ENCODE data around the gene CTNNA2.

The CTNNA2 gene

DNA sequence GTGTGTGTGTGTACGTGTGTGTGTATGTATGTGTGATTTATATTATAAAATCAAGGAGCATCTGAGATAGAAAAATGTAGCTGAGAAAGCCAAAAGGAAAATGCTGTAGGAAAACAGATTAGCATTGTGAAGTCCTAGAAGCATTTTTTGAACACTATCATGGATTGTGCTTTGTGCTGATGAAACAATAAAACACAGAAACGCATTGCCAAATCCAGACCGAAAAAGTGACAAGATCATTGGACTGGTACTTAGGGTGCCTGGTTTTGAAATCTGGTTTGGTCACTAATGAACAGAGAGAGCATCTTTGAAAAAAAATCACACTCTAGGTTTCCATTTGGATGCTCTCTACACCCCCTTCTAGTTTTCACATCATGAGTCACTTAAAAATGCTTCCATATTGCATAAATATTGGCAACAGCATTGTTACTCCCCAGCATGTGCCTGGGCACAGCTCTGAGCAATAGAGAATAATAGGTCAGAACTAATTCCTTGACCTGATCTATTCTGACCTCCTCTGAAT lies 1006.3 kb downstream of the CTNNA2 start:
- no peak for DNase-seq (ENCODE audit: low read depth in 1 of 2, low spot score in 1 of 2)

DNA sequence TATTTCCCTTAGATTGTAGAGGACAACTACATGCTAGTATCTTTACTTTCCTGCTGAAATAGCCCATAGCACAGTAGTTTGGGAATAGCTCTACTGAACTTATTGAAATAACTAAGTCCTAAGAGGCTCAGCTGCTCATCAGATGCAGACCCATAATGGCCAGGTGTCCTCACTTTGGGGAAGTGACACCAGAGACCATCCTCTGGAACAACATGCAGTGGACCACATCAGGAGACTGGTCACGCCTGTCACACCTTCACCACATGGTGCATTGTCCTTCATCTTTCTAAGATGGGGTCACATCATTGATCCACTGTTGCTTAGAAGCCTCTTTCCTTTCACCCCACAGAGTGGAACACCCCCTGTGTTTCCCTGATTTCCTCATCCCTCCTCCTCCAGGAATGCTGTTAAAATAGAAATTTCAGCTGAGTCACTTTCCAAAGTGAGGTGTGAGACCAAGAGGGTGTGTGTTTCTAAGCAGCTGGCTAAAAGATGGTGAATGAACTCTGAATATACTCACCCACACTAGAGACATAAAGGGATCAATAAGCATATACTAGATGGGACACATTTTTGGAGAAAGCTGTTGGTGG lies 1006.9 kb downstream of the CTNNA2 start:
- DNase-seq (ENCODE audit: low read depth in 1 of 2, low spot score in 1 of 2): no peak

DNA sequence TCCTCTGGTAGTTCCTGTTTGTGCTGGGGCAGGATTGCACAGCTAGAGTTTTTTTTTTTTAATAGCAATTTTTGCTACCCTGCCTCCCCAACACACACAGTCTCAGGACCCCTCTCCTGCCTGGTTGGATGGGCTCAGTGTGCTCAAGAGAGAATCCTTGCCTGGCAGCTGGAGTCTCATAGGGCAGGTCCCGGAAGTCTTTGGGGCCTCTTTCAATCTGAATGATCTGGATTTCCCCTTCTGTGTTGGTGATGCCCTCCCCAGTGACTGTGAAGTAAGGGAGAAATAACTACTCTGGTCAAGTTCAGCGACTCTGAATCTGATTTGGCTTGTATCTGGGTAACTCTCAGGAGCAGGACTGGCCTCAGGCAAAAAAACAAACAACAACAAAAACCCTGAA lies 1012.3 kb downstream of the CTNNA2 start:
- DNase-seq (ENCODE audit: low read depth in 1 of 2, low spot score in 1 of 2): no peak

DNA sequence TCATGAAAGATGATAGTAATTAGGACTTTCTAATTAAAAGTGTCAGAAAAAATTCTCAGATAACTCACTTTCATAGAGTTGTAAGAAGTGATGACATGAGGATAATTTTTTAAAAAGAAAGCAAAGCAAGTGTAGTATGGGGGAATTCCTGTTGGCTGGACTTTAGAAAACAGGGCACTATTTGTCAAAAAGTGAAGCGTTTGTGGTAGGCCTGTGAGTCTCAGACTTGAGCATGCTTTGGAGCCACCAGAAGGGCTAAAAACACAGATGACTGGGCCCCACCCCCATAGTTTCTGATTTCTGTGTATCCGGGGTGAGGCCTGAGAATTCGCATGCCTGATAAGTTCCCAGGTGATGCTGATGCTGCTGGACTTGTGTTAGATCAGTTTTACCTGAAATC lies 1014.3 kb downstream of the CTNNA2 start:
- no peak for DNase-seq (ENCODE audit: low read depth in 1 of 2, low spot score in 1 of 2)

DNA sequence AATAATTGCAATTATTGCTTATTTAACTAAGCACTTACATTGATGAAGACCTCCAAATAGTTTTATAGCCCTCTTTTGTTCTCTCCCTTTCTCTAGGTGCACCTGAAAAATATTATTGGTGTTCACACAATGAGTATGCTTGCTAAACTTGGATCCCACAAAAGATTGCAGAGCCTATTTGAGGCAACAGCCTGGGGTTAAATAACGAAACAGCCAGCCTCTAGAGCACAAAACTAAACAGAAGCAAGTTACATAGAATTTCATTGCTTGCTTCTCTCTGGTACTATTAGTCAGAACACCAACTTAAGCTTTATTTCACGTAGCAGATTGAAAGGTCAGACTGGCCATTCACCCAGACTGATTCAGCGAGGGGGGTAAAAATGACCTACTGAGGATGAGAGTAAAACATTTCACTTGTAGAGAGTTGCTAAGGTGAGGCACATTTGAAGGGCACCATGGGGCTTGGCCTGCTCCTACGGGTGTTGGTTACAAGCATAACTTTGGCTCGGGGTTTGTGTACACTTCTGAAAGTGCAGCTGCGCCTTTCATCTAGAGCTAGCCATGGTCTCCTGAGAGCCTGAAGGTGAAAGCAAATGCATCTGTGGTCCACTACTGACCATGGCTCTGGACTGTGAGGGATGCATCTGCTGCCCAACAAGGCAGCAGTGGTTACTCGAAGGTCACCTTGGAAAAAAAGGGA lies 1016.8 kb downstream of the CTNNA2 start:
- DNase-seq (ENCODE audit: low read depth in 1 of 2, low spot score in 1 of 2): no peak

DNA sequence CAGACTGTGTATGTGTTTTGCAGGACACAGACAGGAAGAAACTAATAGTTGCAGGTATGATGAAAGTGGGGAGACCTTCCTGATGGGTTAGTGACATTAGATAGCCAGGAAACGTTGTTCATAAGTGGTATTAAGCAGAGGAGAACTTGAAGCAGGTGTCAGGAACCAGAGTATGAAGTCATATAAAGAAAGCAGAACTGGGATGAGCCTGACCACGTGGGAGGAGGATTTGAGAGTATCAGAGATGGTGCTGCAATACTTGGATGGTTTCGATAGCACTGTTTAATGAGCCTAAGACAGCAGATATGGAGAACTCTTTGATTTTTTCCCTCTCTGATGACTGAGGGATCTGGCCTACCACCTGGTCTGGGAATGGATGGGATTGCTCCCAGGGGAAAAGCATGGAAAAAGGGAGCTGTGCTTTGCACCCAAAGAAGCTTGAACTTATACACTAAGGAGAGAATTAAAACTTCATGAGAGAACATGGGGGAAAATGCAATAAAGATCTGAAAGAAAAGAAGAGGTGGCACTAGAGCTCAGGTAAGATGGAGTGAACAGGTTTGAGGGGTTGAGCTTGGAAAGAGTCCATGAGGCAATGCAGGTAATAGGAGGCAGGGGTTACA lies 1017.7 kb downstream of the CTNNA2 start:
- DNase-seq (ENCODE audit: low read depth in 1 of 2, low spot score in 1 of 2): no peak

DNA sequence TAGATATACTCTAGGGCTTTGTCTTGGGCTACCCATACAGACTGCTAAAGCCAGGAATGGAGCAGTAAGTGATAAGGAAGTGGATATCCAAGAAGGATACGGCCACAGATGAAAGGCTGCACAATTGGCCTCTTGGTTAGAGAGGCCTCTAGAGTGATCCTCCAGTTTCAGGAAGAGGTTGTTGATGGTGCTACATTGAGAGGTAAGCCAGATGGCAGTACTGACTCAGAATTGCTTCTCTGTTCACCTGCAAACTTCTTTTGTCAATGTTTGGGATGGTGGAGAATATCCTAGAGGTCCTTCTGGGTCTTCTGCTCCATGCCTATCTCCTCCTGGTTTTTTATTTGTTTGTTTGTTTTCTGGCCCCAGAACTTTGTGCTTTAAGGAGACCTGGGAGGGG lies 1018.5 kb downstream of the CTNNA2 start:
- no peak for DNase-seq (ENCODE audit: low read depth in 1 of 2, low spot score in 1 of 2)

DNA sequence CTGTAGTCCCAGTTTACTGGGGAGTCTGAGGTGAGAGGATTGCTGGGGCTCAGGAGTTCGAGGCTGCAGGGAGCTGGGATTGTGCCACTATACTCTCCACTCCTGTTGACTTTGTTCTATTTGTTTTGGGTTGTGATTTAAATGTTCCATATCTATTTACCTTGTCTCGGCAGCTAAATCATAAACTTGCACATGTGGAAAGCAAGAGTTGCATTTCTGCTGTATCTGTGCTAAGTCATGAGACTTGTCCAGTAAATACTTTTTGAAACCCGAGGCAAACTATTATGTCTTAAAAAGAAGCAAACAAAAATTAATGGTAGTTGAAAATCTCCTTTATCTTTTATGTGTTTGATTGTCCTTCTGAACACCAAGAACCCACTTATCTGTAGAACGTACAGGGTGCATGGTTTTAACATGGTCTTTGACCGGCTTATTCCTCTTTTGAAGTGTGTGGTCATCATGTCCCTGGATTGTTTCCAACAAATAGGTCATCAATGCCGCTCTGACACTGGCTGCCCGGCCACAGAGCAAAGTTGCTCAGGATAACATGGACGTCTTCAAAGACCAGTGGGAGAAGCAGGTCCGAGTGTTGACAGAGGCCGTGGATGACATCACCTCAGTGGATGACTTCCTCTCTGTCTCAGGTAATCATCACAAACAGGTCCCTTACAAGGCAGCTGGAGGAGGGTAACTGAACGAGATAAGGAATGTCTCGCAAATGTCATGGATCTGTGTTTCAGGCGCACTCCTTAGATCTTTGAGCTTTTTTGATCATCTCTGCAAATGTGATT lies 1032.8 kb downstream of the CTNNA2 start:
- DNase-seq (ENCODE audit: low read depth in 1 of 2, low spot score in 1 of 2): no peak

DNA sequence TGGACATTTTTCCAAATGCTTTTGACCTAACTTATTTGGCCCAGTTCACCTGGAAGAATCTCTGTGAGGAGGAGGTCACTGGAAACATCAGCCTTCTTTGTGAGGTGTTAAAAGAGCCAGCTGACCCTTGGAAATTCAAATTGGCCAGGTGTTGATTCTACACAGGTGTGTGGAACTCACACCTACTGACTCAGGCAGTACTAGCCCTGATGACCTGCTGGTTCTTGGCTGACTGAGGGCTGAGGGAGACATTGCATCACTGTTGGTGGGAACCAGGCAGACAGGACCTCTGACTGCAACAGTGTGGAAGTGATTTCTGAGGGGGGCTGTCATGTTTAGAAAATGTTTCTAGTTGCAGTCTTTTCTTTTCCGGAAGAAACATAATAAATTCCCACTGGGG lies 1033.9 kb downstream of the CTNNA2 start:
- DNase-seq (ENCODE audit: low read depth in 1 of 2, low spot score in 1 of 2): no peak

DNA sequence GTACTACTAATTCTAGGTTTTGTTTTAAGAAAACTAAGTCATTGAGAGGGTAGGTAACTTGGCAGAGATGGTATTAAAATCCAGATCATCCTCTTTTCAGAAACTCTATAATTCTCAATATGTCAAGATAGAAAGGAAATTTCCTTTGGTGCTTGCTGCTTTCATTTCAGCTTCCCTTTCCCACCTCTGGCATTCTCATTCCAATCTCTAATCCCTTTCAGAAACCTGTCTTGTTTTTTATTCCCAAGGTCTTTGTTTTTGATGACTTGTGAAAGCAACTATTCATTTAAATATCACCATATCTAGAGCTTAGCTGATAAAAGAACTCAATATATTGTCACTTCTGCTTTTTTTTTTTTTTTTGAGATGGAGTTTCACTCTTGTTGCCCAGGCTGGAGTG lies 1034.5 kb downstream of the CTNNA2 start:
- DNase-seq (ENCODE audit: low read depth in 1 of 2, low spot score in 1 of 2): no peak

DNA sequence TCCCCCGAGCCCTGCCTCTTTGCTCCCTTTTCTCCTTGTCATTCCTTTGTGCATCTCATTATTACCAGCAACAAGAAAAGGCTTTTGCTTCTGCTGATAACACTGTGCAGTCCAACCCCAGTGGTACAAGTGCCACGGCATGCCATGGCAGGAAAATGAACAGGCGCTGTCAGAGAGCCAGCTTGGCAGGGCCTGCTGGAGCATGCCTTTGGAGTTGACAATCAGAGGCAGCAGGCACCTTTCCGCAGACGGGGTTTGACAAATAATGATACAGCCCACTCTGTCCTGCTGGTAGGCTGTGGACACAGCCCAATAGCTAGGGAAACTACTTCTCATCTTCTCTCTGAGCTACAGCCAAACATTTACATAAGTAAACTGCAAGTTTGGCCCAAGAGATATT lies 1035.6 kb downstream of the CTNNA2 start:
- no peak for DNase-seq (ENCODE audit: low read depth in 1 of 2, low spot score in 1 of 2)

DNA sequence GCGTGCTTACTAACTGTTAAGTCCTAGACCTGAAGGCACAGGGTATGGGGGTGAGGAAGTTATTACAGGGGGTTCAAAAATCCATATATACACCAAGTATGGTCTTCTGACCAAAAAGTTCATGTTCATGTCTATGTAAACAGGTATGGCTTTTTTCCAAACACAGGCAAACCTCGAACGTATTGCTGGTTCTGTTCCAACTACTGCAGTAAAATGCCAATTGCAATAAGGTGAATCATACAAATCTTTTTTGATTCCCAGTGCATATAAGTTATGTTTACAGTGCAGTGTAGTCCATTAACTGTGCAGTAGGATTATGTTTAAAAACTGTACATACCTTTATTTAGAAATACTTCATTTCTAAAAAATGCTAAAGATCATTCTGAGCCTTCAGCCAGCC lies 1037.0 kb downstream of the CTNNA2 start:
- DNase-seq (ENCODE audit: low read depth in 1 of 2, low spot score in 1 of 2): no peak

DNA sequence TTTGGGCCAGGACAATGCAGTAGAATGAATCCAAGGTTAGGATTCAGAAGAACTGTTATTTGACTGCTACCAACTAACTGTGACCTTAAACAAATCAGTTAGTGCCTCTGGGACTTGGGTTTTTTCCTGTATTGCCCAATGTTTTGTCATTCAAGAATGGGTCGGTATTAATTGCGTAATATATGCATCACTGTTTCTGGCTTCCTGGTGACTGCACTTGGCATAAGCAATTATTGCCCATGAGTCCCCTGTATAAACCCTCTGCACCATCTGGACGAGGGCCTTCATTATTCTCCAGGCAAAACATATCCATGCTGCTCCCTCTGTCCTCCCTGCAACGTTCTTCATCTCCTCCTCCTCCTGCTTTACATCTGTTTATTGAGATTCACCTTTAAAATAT lies 1047.5 kb downstream of the CTNNA2 start:
- DNase-seq (ENCODE audit: low read depth in 1 of 2, low spot score in 1 of 2): no peak

DNA sequence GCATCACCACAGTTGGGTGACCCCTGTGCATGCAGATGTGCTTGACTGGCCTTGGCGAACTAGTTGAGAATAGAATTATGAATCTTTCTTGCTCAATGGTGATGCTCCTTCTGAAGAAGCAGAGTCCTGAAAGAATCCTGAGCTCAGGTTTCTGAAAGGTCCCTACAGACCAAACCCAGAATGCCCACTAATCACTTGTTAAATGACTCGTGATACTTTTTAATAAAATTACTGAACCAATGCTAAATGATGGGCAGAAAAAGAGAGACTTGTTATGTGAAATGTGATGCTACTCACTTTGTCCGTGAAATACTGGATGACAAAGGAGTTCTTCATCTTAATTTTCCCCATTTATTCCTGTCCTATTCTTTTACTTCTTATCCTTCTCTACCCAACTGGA lies 1055.2 kb downstream of the CTNNA2 start:
- DNase-seq (ENCODE audit: low read depth in 1 of 2, low spot score in 1 of 2): no peak

DNA sequence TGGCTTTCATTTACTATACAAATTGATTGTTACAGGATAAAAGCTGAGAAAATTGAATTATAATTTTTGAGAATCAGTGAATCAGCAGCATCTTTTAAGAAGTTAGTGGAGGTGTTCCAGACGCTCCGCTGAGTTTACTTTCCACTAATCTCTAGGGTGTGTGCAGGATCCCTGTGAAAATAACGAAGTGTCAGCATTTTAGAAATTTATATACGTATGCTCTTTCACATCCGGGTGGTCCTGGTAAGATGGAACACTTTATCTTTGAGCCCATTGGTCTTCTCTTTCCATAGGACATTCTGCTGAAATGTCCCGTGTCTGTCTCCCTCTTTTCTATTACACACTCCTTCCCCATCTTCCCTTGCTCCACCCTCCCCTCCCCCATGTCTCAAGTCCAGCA lies 1060.3 kb downstream of the CTNNA2 start:
- DNase-seq (ENCODE audit: low read depth in 1 of 2, low spot score in 1 of 2): no peak

DNA sequence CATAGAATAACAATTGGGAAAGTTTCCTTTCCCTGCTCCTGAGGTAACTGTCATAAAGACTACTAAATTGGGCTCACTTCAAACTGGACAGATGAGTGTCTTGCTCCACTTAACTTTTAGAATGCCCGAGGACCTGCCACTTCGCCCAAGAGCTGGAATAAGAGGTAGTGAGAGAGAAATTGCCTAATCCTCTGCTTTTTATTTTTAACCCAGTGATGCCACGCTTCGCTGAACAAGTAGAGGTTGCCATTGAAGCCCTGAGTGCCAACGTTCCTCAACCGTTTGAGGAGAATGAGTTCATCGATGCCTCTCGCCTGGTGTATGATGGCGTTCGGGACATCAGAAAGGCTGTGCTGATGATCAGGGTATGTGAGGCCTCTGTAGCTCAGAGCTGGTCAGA lies 1061.1 kb downstream of the CTNNA2 start:
- DNase-seq (ENCODE audit: low read depth in 1 of 2, low spot score in 1 of 2): no peak

DNA sequence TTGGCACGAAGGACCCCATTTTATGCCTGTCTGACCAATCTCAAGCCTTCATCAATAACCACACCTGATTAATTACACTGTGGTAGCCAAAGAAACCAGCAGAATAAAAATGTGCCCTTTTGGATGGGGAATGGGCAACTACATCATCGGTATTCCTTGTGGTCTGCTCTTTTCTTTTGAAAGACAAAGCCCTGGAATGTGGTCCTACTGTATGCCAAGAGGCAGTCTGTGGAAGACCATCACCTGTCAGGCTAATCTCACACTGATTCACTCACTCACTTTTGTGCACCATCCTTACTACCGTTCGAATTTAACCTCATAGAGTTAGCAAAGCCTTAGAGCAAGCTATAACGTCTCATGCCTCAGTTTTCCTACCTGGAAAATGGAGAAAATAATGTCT lies 1066.9 kb downstream of the CTNNA2 start:
- DNase-seq (ENCODE audit: low read depth in 1 of 2, low spot score in 1 of 2): no peak

DNA sequence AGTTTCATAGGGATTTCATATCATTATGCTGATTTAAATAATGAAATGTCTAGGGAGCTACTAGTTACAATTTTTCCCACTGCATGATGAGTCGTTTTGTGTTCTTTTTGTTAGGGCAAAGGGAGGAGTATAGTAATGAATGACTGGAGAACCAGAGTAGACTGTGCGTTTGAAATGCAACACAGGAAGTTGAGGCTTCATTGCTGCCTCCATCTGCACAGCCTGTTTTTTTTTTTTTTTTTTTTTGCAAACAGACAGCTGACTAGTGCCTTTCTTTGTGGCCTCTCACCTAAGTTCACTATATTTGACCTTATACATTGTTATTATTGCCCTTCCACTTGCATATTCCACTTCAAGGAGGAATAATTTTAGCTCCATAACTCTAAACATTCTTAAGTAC lies 1078.4 kb downstream of the CTNNA2 start:
- DNase-seq (ENCODE audit: low read depth in 1 of 2, low spot score in 1 of 2): no peak

DNA sequence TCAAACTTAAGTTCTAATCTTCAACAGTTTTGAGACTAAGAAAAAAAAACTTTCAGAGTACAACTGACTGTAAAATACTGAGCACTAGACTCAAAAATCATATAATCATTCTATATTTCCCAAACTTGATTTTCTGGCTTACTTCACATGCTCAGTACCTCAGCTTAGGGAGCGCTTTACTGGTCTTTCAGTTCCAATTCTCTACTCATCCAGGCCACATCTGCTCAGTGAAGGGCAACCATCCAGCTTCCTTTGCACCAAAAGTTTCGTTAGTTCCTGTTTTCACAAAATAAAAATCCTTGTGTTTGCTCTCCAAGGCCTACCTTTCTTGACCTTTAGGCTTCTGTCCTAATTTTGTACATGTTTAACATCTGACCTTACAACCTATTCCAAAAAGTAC lies 1079.3 kb downstream of the CTNNA2 start:
- DNase-seq (ENCODE audit: low read depth in 1 of 2, low spot score in 1 of 2): no peak

DNA sequence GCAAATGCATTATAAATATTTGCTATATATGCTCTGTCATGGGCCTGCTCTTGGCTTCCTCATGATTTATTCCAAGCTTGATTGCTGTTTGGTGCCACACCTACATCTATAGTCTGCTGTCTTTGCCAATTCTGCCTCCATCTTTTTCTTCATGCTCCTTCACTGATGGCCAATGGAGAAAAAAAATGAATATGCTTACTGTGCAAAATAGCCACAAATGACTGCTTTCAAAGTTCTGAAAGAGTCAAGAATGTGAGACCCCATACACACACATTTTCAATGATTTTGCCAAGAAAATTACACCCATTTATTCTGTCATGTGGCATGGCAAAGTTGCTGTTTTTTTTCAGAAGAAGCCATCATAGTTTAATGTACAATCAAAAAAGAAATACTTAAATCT lies 1097.3 kb downstream of the CTNNA2 start:
- DNase-seq (ENCODE audit: low read depth in 1 of 2, low spot score in 1 of 2): no peak

DNA sequence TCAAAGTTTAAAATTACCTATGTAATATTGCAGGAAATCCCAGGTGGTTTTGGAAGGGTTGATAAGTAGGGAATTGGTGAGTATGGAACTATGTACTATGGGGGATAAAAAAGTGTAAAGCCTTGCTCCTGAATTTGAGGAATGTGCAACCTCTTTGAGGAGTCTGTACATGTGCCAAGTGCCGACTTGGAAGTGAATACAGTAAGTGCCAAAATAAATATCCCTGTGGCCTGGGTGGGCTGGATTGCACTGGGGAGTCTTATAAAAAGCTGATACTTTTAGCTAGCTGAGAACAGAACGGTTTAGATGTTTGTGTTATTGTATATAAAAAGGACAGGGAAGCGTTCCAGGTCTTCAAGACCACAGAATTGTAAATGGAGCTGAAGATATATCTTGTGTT lies 1108.8 kb downstream of the CTNNA2 start:
- DNase-seq (ENCODE audit: low read depth in 1 of 2, low spot score in 1 of 2): no peak

DNA sequence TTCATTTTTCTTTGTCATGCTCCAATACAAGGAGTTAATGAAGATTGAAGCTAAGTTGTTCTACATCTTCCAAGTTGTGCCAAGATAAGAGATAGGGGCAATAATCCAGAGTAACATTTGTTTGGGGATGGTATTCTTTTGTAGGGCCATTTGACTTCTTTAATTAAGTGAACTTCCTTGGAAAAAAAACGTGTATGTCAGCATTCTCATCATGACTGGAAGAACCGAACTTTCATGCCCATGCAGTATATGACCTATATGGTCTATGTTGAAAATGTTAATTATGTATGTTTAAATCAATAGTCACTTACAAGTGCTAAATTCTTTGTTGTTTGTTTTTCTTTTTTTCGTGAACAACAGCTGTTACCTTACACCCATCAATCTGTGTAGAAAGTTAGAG lies 1111.2 kb downstream of the CTNNA2 start:
- no peak for DNase-seq (ENCODE audit: low read depth in 1 of 2, low spot score in 1 of 2)

Data from stimulated activated CD4-positive, alpha-beta T cell treated with anti-CD3 and anti-CD28 coated beads, Interleukin-15, amount 100 ng/mL, for 1 hour (primary cell).